HEK293 (cell line): ENCODE data around the gene LRRC7.

Experiments
- CTCF ChIA-PET: fragments of 350-600 bp; formaldehyde crosslinking; extraction: SDS; loops from one replicate; lab custom pipeline; 2021; ENCODE audit warnings: antibody characterized with exemption; lab: Yijun Ruan, JAX
- POLR2A ChIA-PET: fragments of 300-600 bp; formaldehyde crosslinking; extraction: SDS; loops from one replicate; lab custom pipeline; 2020; ENCODE audit warnings: antibody characterized with exemption, inconsistent platforms; lab: Yijun Ruan, JAX
- H3K27ac ChIP-seq: fragments of 200-500 bp; sonication (Bioruptor generic); 2 replicates; pipeline ENCODE4 v1.5.1; 2014; ENCODE audit warnings: low read depth, low read length, control low read depth, inconsistent platforms; ENCODE audit errors: extremely low read depth
- H3K36me3 ChIP-seq, 2 experiments: fragments of 200-500 bp in 1 of 2; sonication (Bioruptor generic) in 1 of 2; 1 replicate in 1 of 2; 2 replicates in 1 of 2; pipeline ENCODE4 v1.5.1; 2014 to 2017; ENCODE audit warnings: inconsistent platforms in 2 of 2, low read length in 2 of 2; ENCODE audit not compliant: control insufficient read depth in 2 of 2, insufficient read depth in 1 of 2
- H3K4me1 ChIP-seq: fragments of 200-500 bp; sonication (Bioruptor generic); 2 replicates; pipeline ENCODE4 v1.5.1; 2014; ENCODE audit warnings: mild to moderate bottlenecking, low read length, inconsistent platforms; ENCODE audit not compliant: control insufficient read depth, insufficient read depth
- H3K4me3 ChIP-seq: 2 replicates; pipeline ENCODE4 v1.5.1; 2011; ENCODE audit warnings: low read depth, mild to moderate bottlenecking, control low read depth, low read length, moderate library complexity
- H3K9me3 ChIP-seq: fragments of 200-500 bp; sonication (Bioruptor generic); 2 replicates; pipeline ENCODE4 v1.5.1; 2014; ENCODE audit warnings: low read depth, low read length, inconsistent platforms; ENCODE audit not compliant: control insufficient read depth, insufficient read depth
- HOXA7 ChIP-seq: sonication (generic); formaldehyde crosslinking; IDR thresholded peaks from 2 replicates; pipeline ENCODE4 v1.8.1; 2022; ENCODE audit warnings: missing genetic modification reagents, borderline replicate concordance
- PRDM10 ChIP-seq: fragments of 450-650 bp; formaldehyde crosslinking; IDR thresholded peaks from 2 replicates; pipeline ENCODE4 v1.5.1; 2016; ENCODE audit warnings: missing biosample characterization, missing genetic modification characterization
- PRDM6 ChIP-seq: fragments of 450-650 bp; formaldehyde crosslinking; IDR thresholded peaks from 2 replicates; pipeline ENCODE4 v1.5.1; 2017; ENCODE audit warnings: missing biosample characterization, missing genetic modification characterization
- ZNF202 ChIP-seq: fragments of 450-650 bp; formaldehyde crosslinking; IDR thresholded peaks from 2 replicates; pipeline ENCODE4 v1.5.1; 2016; ENCODE audit warnings: missing biosample characterization, missing genetic modification characterization, borderline replicate concordance
- ZNF292 ChIP-seq: fragments of 450-650 bp; formaldehyde crosslinking; IDR thresholded peaks from 2 replicates; pipeline ENCODE4 v1.5.1; 2016; ENCODE audit warnings: low read depth, missing biosample characterization, missing genetic modification characterization, borderline replicate concordance
- ZNF311 ChIP-seq: fragments of 450-650 bp; formaldehyde crosslinking; IDR thresholded peaks from 2 replicates; pipeline ENCODE4 v1.5.1; 2017; ENCODE audit warnings: missing biosample characterization, missing genetic modification characterization, borderline replicate concordance
- ZNF354C ChIP-seq: fragments of 450-650 bp; formaldehyde crosslinking; IDR thresholded peaks from 2 replicates; pipeline ENCODE4 v1.5.1; 2016; ENCODE audit warnings: missing biosample characterization, missing genetic modification characterization, low read depth, borderline replicate concordance
- ZNF404 ChIP-seq: fragments of 450-650 bp; formaldehyde crosslinking; IDR thresholded peaks from 2 replicates; pipeline ENCODE4 v1.5.1; 2017; ENCODE audit warnings: missing biosample characterization, missing genetic modification characterization
- ZNF670 ChIP-seq: fragments of 450-650 bp; formaldehyde crosslinking; IDR thresholded peaks from 2 replicates; pipeline ENCODE4 v1.5.1; 2016; ENCODE audit warnings: missing biosample characterization, missing genetic modification characterization, low read depth
- ZNF791 ChIP-seq: fragments of 450-650 bp; formaldehyde crosslinking; IDR thresholded peaks from 2 replicates; pipeline ENCODE4 v1.5.1; 2016; ENCODE audit warnings: missing biosample characterization, missing genetic modification characterization
- ZSCAN5A ChIP-seq: fragments of 450-650 bp; formaldehyde crosslinking; IDR thresholded peaks from 2 replicates; pipeline ENCODE4 v1.5.1; 2016; ENCODE audit warnings: missing biosample characterization, missing genetic modification characterization
- TF ChIP-seq, protein P1 (sequence below): fragments of 450-650 bp; formaldehyde crosslinking; IDR thresholded peaks from 2 replicates; pipeline ENCODE4 v1.5.1; 2016; ENCODE audit warnings: missing biosample characterization, missing genetic modification characterization
- TF ChIP-seq, protein P2 (sequence below): fragments of 450-650 bp; formaldehyde crosslinking; IDR thresholded peaks from 2 replicates; pipeline ENCODE4 v1.5.1; 2016; ENCODE audit warnings: missing biosample characterization, missing genetic modification characterization, low read depth

Gene LRRC7

DNA sequence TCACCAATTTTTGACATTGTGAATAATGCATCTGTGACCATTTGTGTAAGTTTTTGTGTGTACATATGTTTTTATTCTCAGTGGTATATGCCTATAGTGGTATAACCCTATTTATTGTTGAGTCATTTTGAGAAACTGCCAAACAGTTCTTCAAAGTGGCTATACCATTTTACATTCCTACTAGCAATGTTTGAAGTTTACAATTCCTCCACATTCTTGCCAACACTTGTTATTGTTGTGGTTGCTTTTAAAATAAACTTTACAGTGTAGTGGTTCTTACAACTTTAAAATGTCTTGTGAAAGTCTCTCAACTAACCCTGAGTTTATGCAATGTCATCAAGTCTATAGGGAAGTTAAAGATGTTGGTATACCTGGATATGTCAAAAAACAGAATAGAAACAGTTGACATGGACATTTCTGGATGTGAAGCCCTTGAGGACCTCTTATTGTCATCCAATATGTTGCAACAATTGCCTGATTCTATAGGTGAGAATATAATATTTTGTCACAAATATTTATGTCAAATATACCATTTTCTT lies 418.2 kb downstream of the LRRC7 start:
- no peaks in the 10 kb centered on the region for H3K36me3 ChIP-seq
- H3K27ac ChIP-seq = no peak overlapping the region
- CTCF ChIA-PET = no interaction called here
- POLR2A ChIA-PET = no interaction called here
- TF ChIP-seq ZNF791 (tag by site-specific recombination) (no peak), ZSCAN5A (no peak), ZNF202 (tag by site-specific recombination) (no peak), PRDM10 (peak; percentile 58)
- TF ChIP-seq, protein P1, sequence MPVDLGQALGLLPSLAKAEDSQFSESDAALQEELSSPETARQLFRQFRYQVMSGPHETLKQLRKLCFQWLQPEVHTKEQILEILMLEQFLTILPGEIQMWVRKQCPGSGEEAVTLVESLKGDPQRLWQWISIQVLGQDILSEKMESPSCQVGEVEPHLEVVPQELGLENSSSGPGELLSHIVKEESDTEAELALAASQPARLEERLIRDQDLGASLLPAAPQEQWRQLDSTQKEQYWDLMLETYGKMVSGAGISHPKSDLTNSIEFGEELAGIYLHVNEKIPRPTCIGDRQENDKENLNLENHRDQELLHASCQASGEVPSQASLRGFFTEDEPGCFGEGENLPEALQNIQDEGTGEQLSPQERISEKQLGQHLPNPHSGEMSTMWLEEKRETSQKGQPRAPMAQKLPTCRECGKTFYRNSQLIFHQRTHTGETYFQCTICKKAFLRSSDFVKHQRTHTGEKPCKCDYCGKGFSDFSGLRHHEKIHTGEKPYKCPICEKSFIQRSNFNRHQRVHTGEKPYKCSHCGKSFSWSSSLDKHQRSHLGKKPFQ = no peak
- no peak overlapping the region for H3K4me3 ChIP-seq
- H3K9me3 ChIP-seq = no peaks in the 10 kb centered on the region
- H3K4me1 ChIP-seq = no peaks in the 10 kb centered on the region

DNA sequence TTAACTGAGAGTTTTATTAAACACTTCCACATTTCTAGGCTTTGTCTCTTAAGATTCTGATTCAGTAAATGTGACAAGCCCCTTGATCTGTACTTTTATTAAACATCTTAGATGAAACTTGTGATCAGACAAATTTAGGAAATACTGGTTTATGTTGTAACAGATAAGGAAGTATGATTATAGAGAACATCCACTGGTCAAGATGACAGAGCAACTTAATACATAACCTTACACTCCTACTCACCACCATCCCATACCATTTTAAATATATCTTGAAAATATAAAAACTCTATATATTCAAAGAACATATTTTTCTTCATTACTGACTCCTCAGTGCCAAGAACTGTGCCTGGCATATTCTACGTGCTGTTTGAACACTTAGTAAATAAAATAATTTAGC lies 420.2 kb downstream of the LRRC7 start:
- TF ChIP-seq ZNF354C (tag by site-specific recombination) (no peak), PRDM6 (no peak), HOXA7 (CRISPR knock-in tag) (no peak), ZNF670 (tag by site-specific recombination) (no peak), ZNF311 (no peak), ZNF404 (tag by site-specific recombination) (no peak), ZNF292 (tag by site-specific recombination) (no peak)
- TF ChIP-seq, protein P1 = no peak
- TF ChIP-seq, protein P2, sequence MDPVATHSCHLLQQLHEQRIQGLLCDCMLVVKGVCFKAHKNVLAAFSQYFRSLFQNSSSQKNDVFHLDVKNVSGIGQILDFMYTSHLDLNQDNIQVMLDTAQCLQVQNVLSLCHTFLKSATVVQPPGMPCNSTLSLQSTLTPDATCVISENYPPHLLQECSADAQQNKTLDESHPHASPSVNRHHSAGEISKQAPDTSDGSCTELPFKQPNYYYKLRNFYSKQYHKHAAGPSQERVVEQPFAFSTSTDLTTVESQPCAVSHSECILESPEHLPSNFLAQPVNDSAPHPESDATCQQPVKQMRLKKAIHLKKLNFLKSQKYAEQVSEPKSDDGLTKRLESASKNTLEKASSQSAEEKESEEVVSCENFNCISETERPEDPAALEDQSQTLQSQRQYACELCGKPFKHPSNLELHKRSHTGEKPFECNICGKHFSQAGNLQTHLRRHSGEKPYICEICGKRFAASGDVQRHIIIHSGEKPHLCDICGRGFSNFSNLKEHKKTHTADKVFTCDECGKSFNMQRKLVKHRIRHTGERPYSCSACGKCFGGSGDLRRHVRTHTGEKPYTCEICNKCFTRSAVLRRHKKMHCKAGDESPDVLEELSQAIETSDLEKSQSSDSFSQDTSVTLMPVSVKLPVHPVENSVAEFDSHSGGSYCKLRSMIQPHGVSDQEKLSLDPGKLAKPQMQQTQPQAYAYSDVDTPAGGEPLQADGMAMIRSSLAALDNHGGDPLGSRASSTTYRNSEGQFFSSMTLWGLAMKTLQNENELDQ = no peak
- TF ChIP-seq, all 188 proteins: peak for 0
- CTCF ChIA-PET = interaction anchor here (0.7 kb wide), 1 partner anchor 650 kb away, joined by 3 read pairs; no protein-coding TSS in a partner anchor
- H3K36me3 ChIP-seq = no peaks in the 10 kb centered on the region
- no peaks in the 10 kb centered on the region for H3K9me3 ChIP-seq
- H3K4me3 ChIP-seq = no peak overlapping the region
- no peaks in the 10 kb centered on the region for H3K4me1 ChIP-seq
- POLR2A ChIA-PET = no interaction called here
- H3K27ac ChIP-seq = no peak overlapping the region
